Lower leg skin (tissue), 4 donors: ENCODE measurements around the gene NAA10. TPM values are rescaled to one million over a fixed set of nuclear protein-coding genes. Genes with fewer than 3 reads are reported as not detected.

ENCODE experiments used
- DNase-seq, 2 donors: peaks; one replicate each; pipeline ENCODE4 v3.0.0-alpha.2; 2019; ENCODE audit warnings: low spot score in 2 of 2
- H3K4me3 ChIP-seq: fragments of 200-600 bp; sonication (generic); 2 replicates; pipeline ENCODE4 v1.5.1; 2017; ENCODE audit warnings: mild to moderate bottlenecking, low read depth; ENCODE audit not compliant: poor library complexity, severe bottlenecking
- POLR2A ChIP-seq, 2 donors: fragments of 450-650 bp; IDR thresholded peaks; one replicate each; pipeline ENCODE4 v1.6.1; 2016 to 2017; ENCODE audit warnings: antibody characterized with exemption in 2 of 2, mild to moderate bottlenecking in 1 of 2, moderate library complexity in 1 of 2
- WGBS, 2 donors: methylation state at CpG; one replicate each; pipeline ENCODE4 v1.1.5; 2018; 5-methylcytosine and 5-hydroxymethylcytosine counted together
- intact Hi-C: fragments of 100-400 bp; cut with DNase I; formaldehyde crosslinking; loops from one replicate; pipeline ENCODE4 v1.15.0; 2023; ENCODE audit warnings: low total_unique reads
- total RNA-seq, 4 donors: library from RNA; depleted of rRNA; stranded (reverse); fragments of >200 nt; gene quantifications; one replicate each; pipeline ENCODE4 v1.1.0, GENCODE V29; 2016
- TF ChIP-seq, protein P1 (sequence below), 3 donors: fragments of 450-650 bp; IDR thresholded peaks; one replicate each; pipeline ENCODE4 v1.5.1; 2016; ENCODE audit warnings: antibody characterized with exemption in 3 of 3, mild to moderate bottlenecking in 3 of 3, moderate library complexity in 2 of 3

NAA10 gene
- total RNA-seq, 4 donors from 2014 or later = 32.6 to 70.9 (median 51.1) TPM

DNA sequence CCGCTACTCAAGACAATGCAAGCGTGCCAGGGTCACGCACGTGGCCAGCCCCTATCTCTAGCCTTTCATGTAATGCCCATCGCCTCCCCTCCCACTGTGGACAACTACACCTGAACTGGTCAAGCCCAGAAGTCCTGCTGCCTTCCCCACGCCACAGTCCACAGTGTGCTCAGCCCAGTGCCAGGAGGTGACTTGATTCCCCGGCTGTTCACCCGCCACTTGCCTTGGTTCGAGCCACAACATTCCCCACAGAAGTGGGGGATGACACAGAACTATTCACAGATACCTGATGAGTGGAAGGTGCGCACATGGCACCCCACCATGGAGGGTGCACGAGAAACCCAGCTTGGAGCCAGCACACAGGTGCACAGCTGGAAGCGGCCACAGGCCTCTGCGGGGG lies 15.6 kb downstream of the NAA10 start:
- TF ChIP-seq POLR2A (IDR thresholded peaks at IDR 0.05) = no peak
- TF ChIP-seq, protein P1, sequence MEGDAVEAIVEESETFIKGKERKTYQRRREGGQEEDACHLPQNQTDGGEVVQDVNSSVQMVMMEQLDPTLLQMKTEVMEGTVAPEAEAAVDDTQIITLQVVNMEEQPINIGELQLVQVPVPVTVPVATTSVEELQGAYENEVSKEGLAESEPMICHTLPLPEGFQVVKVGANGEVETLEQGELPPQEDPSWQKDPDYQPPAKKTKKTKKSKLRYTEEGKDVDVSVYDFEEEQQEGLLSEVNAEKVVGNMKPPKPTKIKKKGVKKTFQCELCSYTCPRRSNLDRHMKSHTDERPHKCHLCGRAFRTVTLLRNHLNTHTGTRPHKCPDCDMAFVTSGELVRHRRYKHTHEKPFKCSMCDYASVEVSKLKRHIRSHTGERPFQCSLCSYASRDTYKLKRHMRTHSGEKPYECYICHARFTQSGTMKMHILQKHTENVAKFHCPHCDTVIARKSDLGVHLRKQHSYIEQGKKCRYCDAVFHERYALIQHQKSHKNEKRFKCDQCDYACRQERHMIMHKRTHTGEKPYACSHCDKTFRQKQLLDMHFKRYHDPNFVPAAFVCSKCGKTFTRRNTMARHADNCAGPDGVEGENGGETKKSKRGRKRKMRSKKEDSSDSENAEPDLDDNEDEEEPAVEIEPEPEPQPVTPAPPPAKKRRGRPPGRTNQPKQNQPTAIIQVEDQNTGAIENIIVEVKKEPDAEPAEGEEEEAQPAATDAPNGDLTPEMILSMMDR (IDR thresholded peaks at IDR 0.05) = no peak
- no peak for DNase-seq
- WGBS, 2 donors = 92 to 97% methylated on average over 8 to 13 of the region's 13 CpGs
- intact Hi-C loops = no loop called here
- H3K4me3 ChIP-seq = no peak overlapping the region

DNA sequence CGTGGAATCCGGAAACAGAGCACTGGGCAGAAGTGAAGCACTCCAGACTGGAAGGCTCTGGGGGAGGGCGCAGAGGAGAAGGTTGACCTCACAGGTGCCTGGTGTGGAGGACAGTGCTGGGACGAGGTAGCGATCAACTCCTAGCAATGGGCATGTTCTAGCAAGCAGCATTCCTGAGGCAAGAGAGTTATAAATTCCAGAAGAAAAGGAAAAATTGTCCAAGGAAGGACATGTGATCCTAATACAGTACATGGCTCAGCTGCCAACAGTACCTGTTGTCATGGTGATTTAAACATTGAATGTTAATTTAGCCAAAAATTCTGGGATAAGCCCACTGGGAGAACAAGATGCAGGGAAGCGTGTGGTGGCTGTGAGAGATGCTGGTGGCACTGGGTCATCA lies 17.0 kb downstream of the NAA10 start:
- DNase-seq = no peak
- intact Hi-C loops = no loop called here
- H3K4me3 ChIP-seq = no peak overlapping the region
- WGBS, 2 donors = 66 to 70% methylated on average over 6 of the region's 6 CpGs
- TF ChIP-seq POLR2A (IDR thresholded peaks at IDR 0.05) = no peak
- TF ChIP-seq, protein P1 (IDR thresholded peaks at IDR 0.05) = no peak

- WGBS, 2 donors = 94 to 100% methylated on average over 5 to 17 of the region's 17 CpGs
- DNase-seq = no peak
- intact Hi-C loops = no loop called here
- no peak for TF ChIP-seq POLR2A (IDR thresholded peaks at IDR 0.05)
- TF ChIP-seq, protein P1 (IDR thresholded peaks at IDR 0.05) = no peak
- H3K4me3 ChIP-seq = no peak overlapping the region
These were observed 21.1 kb downstream of the NAA10 start for GRCh38 chrX:153913701-153914100.

DNA sequence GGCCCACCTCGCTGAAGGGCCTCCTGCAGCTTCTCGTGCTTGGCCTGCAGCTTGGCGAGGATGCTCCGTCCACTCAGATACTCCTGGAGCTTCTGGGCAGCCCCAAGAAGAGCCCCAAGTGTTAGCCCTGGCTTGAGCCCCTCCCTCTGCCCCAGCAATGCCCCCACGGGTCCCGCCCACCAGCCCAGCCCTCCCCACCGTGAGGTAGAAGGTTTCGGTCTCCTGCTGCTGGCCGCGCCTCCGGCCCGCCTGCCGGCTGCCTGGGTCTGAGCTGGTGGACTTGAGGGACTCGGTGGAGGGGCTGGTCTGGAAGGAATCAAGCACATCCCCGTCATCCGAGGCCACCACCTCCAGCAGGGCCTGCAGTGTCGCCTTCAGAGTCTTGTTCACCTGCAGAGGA lies 21.6 kb downstream of the NAA10 start:
- no peak for TF ChIP-seq POLR2A (IDR thresholded peaks at IDR 0.05)
- TF ChIP-seq, protein P1 (IDR thresholded peaks at IDR 0.05) = no peak
- intact Hi-C loops = no loop called here
- DNase-seq = no peak
- H3K4me3 ChIP-seq = no peak overlapping the region
- WGBS, 2 donors = 88 to 89% methylated on average over 3 to 17 of the region's 17 CpGs

- intact Hi-C loops = no loop called here
- TF ChIP-seq, protein P1 (IDR thresholded peaks at IDR 0.05) = no peak
- TF ChIP-seq POLR2A (IDR thresholded peaks at IDR 0.05) = no peak
- no peak overlapping the region for H3K4me3 ChIP-seq
- DNase-seq = no peak
- WGBS, 2 donors = 78 to 79% methylated on average over 6 of the region's 6 CpGs
These were observed 23.0 kb downstream of the NAA10 start for GRCh38 chrX:153911798-153912197.

GRCh38 chrX:153910446-153910845 lies 24.4 kb downstream of the NAA10 start:
- no peak for DNase-seq
- intact Hi-C loops = no loop called here
- TF ChIP-seq POLR2A (IDR thresholded peaks at IDR 0.05) = no peak
- TF ChIP-seq, protein P1 (IDR thresholded peaks at IDR 0.05) = no peak
- 93% methylated on average over 14 of the region's 22 CpGs; no CpG with 5 or more reads in 1 of the 2 donors for WGBS, 2 donors
- H3K4me3 ChIP-seq = no peak overlapping the region
